HCT116 (cell line): Measurements from ENCODE around the gene IP6K3. TPM values are rescaled to one million over a fixed set of nuclear protein-coding genes. Genes with fewer than 3 reads are reported as not detected.

ENCODE experiments used
- ATAC-seq: fragments of 200-7000 bp; cut with Tn5 transposase; 2 replicates; pipeline ENCODE4 v1.9.1; 2020; ENCODE audit warnings: mild to moderate bottlenecking, moderate library complexity
- BruUV-seq: library from RNA; stranded (reverse); fragments of 400-500 nt; replicated peaks from 2 replicates; lab custom pipeline; 2021; lab: Mats Ljungman, UMichigan
- CTCF ChIA-PET: fragments of 300-600 bp; sonication (Branson Sonifier 250); formaldehyde crosslinking; loops from one replicate; lab custom pipeline; 2021; ENCODE audit warnings: antibody characterized with exemption; lab: Charles Lee
- POLR2A ChIA-PET: fragments of 300-600, 350-600 bp; sonication (Branson Sonifier 250); formaldehyde crosslinking; loops from one replicate; lab custom pipeline; 2021; ENCODE audit warnings: antibody characterized with exemption; lab: Charles Lee
- RAD21 ChIA-PET, 2 experiments: fragments of 300-600 bp; sonication (Branson Sonifier 250); formaldehyde crosslinking; loops; one replicate each; lab custom pipeline; 2023; ENCODE audit warnings: low total read pairs in 2 of 2; ENCODE audit not compliant: uncharacterized antibody in 2 of 2, unreplicated experiment in 2 of 2, low non-redundant PET in 1 of 2; lab: Charles Lee
- DNase-seq: peaks from one replicate; pipeline ENCODE4 v3.0.0-alpha.2; 2010; ENCODE audit warnings: low read depth, low spot score
- H2AFZ ChIP-seq: fragments of 200-600 bp; shearing (Covaris generic), sonication (generic); 2 replicates; pipeline ENCODE4 v1.6.1; 2017; ENCODE audit warnings: low read depth, mixed run types, mixed read lengths, antibody characterized with exemption, low read length; ENCODE audit not compliant: poor library complexity, severe bottlenecking
- H3K27ac ChIP-seq: 2 replicates; pipeline ENCODE4 v1.5.1; 2012; ENCODE audit warnings: low read depth, low read length
- H3K27me3 ChIP-seq: fragments of 200-600 bp; sonication (generic); 2 replicates; pipeline ENCODE4 v1.6.1; 2016; ENCODE audit warnings: mixed run types, low read length, mixed read lengths; ENCODE audit not compliant: insufficient read depth
- H3K36me3 ChIP-seq, 2 experiments: fragments of 200-500 bp in 1 of 2; fragments of 200-600 bp in 1 of 2; sonication (Bioruptor generic) in 1 of 2; sonication (generic) in 1 of 2; 2 replicates each; pipeline versions ENCODE4 v1.5.1 to v1.6.1; 2014 to 2016; ENCODE audit warnings: low read length in 2 of 2, inconsistent platforms in 1 of 2, mixed read lengths in 1 of 2, mixed run types in 1 of 2; ENCODE audit not compliant: insufficient read depth in 2 of 2, control insufficient read depth in 1 of 2
- H3K4me1 ChIP-seq, 2 experiments: fragments of 200-600 bp in 1 of 2; sonication (generic) in 1 of 2; 2 replicates each; pipeline versions ENCODE4 v1.5.1 to v1.6.1; 2012 to 2017; ENCODE audit warnings: low read length in 2 of 2, inconsistent platforms in 1 of 2, mild to moderate bottlenecking in 1 of 2, mixed read lengths in 1 of 2, mixed run types in 1 of 2, moderate library complexity in 1 of 2; ENCODE audit not compliant: insufficient read depth in 2 of 2, control insufficient read depth in 1 of 2
- H3K4me2 ChIP-seq: fragments of 200-600 bp; sonication (generic); 2 replicates; pipeline ENCODE4 v1.6.1; 2017; ENCODE audit warnings: mixed run types, low read length, mixed read lengths
- H3K4me3 ChIP-seq, 2 experiments: fragments of 200-600 bp in 1 of 2; sonication (generic) in 1 of 2; replicated peaks in 1 of 2; 2 replicates each; pipeline ENCODE4 v1.5.1; 2011 to 2016; ENCODE audit warnings: low read length in 2 of 2, control low read depth in 1 of 2, low read depth in 1 of 2, mild to moderate bottlenecking in 1 of 2, mixed read lengths in 1 of 2, mixed run types in 1 of 2
- H3K79me2 ChIP-seq: fragments of 200-600 bp; sonication (generic); 2 replicates; pipeline ENCODE4 v1.6.1; 2017; ENCODE audit warnings: mild to moderate bottlenecking, mixed run types, low read length, moderate library complexity, mixed read lengths; ENCODE audit not compliant: insufficient read depth
- H3K9ac ChIP-seq: fragments of 200-600 bp; sonication (generic); 2 replicates; pipeline ENCODE4 v1.6.1; 2016; ENCODE audit warnings: low read length, mixed read lengths
- H3K9me2 ChIP-seq: fragments of 200-600 bp; sonication (generic), shearing (Covaris generic); 2 replicates; pipeline ENCODE4 v1.6.1; 2017; ENCODE audit warnings: mixed run types, mild to moderate bottlenecking, moderate library complexity; ENCODE audit not compliant: insufficient read depth
- H3K9me3 ChIP-seq, 2 experiments: fragments of 200-500 bp in 1 of 2; fragments of 200-600 bp in 1 of 2; sonication (Bioruptor generic) in 1 of 2; sonication (generic) in 1 of 2; 2 replicates each; pipeline ENCODE4 v1.6.1; 2014 to 2017; ENCODE audit warnings: low read length in 2 of 2, mixed read lengths in 2 of 2, inconsistent platforms in 1 of 2, low read depth in 1 of 2, mild to moderate bottlenecking in 1 of 2, mixed run types in 1 of 2, moderate library complexity in 1 of 2; ENCODE audit not compliant: control insufficient read depth in 1 of 2, insufficient read depth in 1 of 2
- H4K20me1 ChIP-seq: fragments of 200-600 bp; sonication (generic), shearing (Covaris generic); 2 replicates; pipeline ENCODE4 v1.6.1; 2017; ENCODE audit warnings: mixed run types, mild to moderate bottlenecking, moderate library complexity; ENCODE audit not compliant: insufficient read depth
- ATF3 ChIP-seq: IDR thresholded peaks from 2 replicates; pipeline ENCODE4 v1.6.1; 2012
- CBX3 ChIP-seq: IDR thresholded peaks from 2 replicates; pipeline ENCODE4 v1.6.1; 2012; ENCODE audit warnings: low read depth
- CEBPB ChIP-seq: IDR thresholded peaks from 2 replicates; pipeline ENCODE4 v1.6.1; 2012; ENCODE audit warnings: low read depth
- CTCF ChIP-seq, 3 experiments: fragments of 200-600 bp in 1 of 3; sonication (generic) in 1 of 3; IDR thresholded peaks in 2 of 3; conservative IDR thresholded peaks in 1 of 3; 2 replicates each; pipeline ENCODE4 v1.5.1; 2012 to 2017; ENCODE audit warnings: low read depth in 2 of 3, low read length in 2 of 3, antibody characterized with exemption in 1 of 3, borderline replicate concordance in 1 of 3, control low read depth in 1 of 3, mild to moderate bottlenecking in 1 of 3, mixed read lengths in 1 of 3, mixed run types in 1 of 3, moderate library complexity in 1 of 3; ENCODE audit not compliant: insufficient read depth in 1 of 3
- EGR1 ChIP-seq: IDR thresholded peaks from 2 replicates; pipeline ENCODE4 v1.6.1; 2012; ENCODE audit warnings: low read depth
- ELF1 ChIP-seq: IDR thresholded peaks from 2 replicates; pipeline ENCODE4 v1.6.1; 2012; ENCODE audit warnings: low read depth, borderline replicate concordance
- MAX ChIP-seq: IDR thresholded peaks from 2 replicates; pipeline ENCODE4 v1.6.1; 2012
- POLR2A ChIP-seq: IDR thresholded peaks from 2 replicates; pipeline ENCODE4 v1.7.0; 2011; ENCODE audit warnings: borderline replicate concordance; ENCODE audit not compliant: insufficient read depth, insufficient read length; ENCODE audit errors: extremely low read depth
- POLR2AphosphoS5 ChIP-seq: IDR thresholded peaks from 2 replicates; pipeline ENCODE4 v1.6.1; 2011; ENCODE audit warnings: mild to moderate bottlenecking, low read depth, low read length, moderate library complexity
- SIN3A ChIP-seq: IDR thresholded peaks from 2 replicates; pipeline ENCODE4 v1.6.1; 2012; ENCODE audit warnings: low read depth
- SP1 ChIP-seq: IDR thresholded peaks from 2 replicates; pipeline ENCODE4 v1.6.1; 2012; ENCODE audit warnings: low read depth
- SRF ChIP-seq: IDR thresholded peaks from 2 replicates; pipeline ENCODE4 v1.6.1; 2012; ENCODE audit warnings: low read depth
- TCF7L2 ChIP-seq: IDR thresholded peaks from 2 replicates; pipeline ENCODE4 v1.7.0; 2011; ENCODE audit warnings: borderline replicate concordance, inconsistent platforms; ENCODE audit not compliant: insufficient read depth, insufficient read length; ENCODE audit errors: extremely low read depth
- YY1 ChIP-seq: IDR thresholded peaks from 2 replicates; pipeline ENCODE4 v1.6.1; 2011; ENCODE audit warnings: low read length, low read depth, moderate library complexity, mild to moderate bottlenecking; ENCODE audit not compliant: insufficient replicate concordance; ENCODE audit errors: extremely low read depth
- ZBTB33 ChIP-seq: IDR thresholded peaks from 2 replicates; pipeline ENCODE4 v1.6.1; 2011; ENCODE audit warnings: mild to moderate bottlenecking, low read length, moderate library complexity; ENCODE audit not compliant: insufficient replicate concordance; ENCODE audit errors: extremely low read depth
- ZFX ChIP-seq: fragments of 450-650 bp; IDR thresholded peaks from 2 replicates; pipeline ENCODE4 v1.6.1; 2017
- ZNF274 ChIP-seq: fragments of 200-500 bp; sonication (Bioruptor generic); IDR thresholded peaks from 2 replicates; pipeline ENCODE4 v1.6.1; 2014; ENCODE audit warnings: mild to moderate bottlenecking, low read depth, low read length, inconsistent platforms
- intact Hi-C: fragments of 100-400 bp; cut with micrococcal nuclease; formaldehyde crosslinking; loops from 2 replicates; pipeline ENCODE4 v1.10.0; 2022
- total RNA-seq: library from RNA; stranded (reverse); gene quantifications from one replicate; pipeline ENCODE4 v1.2.1, GENCODE V29; 2021; ENCODE audit not compliant: unreplicated experiment

The IP6K3 gene
- total RNA-seq, 1 experiment from 2014 or later: not detected

- CTCF ChIA-PET: no interaction called here
- H3K4me2 ChIP-seq: no peak overlapping the region
- ATAC-seq (no peak), DNase-seq (no peak)
- H3K4me1 ChIP-seq: peaks cover 0 to 10% of the 10 kb centered on the region in 2 experiments; a peak in 2 of 4 replicates
- POLR2A ChIA-PET: no interaction called here
- H3K27me3 ChIP-seq: no peaks in the 10 kb centered on the region
- H4K20me1 ChIP-seq: no peaks in the 10 kb centered on the region
- intact Hi-C loops: no loop called here
- RAD21 ChIA-PET: no interaction called here
- no peaks in the 10 kb centered on the region for H3K9me2 ChIP-seq
- no TSS peak for BruUV-seq
- no peak overlapping the region for H3K9ac ChIP-seq
- no peak overlapping the region for H3K4me3 ChIP-seq
- TF ChIP-seq EGR1 (no peak), ATF3 (no peak), YY1 (no peak), CBX3 (no peak), ZFX (no peak), CEBPB (no peak), SIN3A (no peak), ZNF274 (no peak), MAX (no peak), CTCF (IDR thresholded peaks at IDR 0.05 in 2 of 3, conservative IDR thresholded peaks at IDR 0.05 in 1 of 3; ENCODE audit: borderline replicate concordance in 1 of 3, insufficient read depth in 1 of 3, low read depth in 2 of 3, low read length in 2 of 3) (no peak), ZBTB33 (no peak), POLR2A (no peak), SP1 (no peak), TCF7L2 (no peak), SRF (no peak), ELF1 (no peak), POLR2AphosphoS5 (no peak)
- no peaks in the 10 kb centered on the region for H3K9me3 ChIP-seq
- H3K79me2 ChIP-seq: no peaks in the 10 kb centered on the region
- no peaks in the 10 kb centered on the region for H3K36me3 ChIP-seq
- H3K27ac ChIP-seq: no peak overlapping the region
- no peak overlapping the region for H2AFZ ChIP-seq
Observed at GRCh38 chr6:33735216-33735615, 11.5 kb downstream of the IP6K3 start.
